NCI-H2227 (cell line): Measurements from ENCODE around the gene ALPG.
"Not testable (repeated sequence)": the region's sequence is repeated elsewhere in the genome, so short reads cannot be mapped to it uniquely, and the experiment has no call there.

Experiments
- DNase-seq: peaks from one replicate; lab custom pipeline; 2025; ENCODE audit not compliant: unreplicated experiment; lab: John Stamatoyannopoulos, UW

ALPG gene

GRCh38 chr2:232394431-232394830 lies 12.2 kb upstream of the ALPG start:
- not testable (repeated sequence) for DNase-seq

GRCh38 chr2:232395586-232395985 lies 11.1 kb upstream of the ALPG start:
- no peak for DNase-seq

DNA sequence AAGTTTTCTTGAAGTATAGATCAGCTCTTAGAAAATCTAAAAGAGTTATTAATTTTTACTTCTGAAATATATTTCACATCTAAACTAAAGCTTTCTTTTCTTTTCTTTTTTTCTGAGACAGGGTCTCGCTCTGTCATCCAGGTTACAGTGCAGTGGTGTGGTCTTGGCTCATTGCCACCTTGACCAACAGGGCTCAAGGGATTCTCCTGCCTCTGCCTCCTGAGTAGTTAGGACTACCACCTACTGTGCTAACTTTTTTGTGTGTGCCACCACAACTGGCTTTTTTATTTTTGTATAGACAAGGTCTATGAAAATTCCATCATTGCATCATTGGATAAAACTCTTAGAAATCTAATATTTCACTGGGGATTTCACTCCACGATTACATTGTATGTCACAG lies 10.0 kb upstream of the ALPG start:
- no peak for DNase-seq

GRCh38 chr2:232398293-232399034 lies 8.2 kb upstream of the ALPG start:
- DNase-seq, result no peak

DNA sequence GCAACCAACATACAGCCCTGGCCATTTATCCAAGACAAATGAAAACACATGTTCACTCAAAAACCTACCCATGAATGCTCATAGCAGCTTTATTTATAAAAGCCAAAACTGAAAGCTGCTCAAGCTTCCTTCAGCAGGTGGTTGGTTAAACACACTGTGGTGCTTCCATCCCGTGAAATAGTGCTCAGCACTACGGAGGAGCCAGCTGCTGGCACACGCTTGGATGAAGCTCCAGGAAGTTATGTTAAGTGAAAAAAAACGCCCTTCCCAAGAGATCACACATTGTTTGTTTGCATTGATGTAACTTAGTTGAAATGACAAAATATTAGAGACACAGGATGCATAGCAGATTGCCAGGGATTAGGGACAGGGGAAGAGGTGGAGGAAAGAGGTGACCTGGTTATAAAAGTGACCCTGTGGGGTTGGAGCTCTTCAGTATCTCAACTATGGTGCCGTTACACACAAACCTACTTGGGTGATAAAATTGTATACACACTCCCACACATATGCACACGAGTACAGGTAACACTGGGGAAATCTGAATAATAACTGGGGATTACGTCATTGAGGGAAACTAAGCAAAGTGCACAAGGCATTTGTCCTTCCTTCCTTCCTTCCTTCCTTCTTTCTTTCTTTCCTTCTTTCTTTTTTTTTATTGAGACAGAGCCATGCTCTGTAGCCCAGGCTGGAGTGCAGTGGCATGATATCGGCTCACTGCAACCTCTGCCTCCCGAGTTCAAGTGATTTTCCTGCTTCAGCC lies 6.2 kb upstream of the ALPG start:
- DNase-seq, result no peak

DNA sequence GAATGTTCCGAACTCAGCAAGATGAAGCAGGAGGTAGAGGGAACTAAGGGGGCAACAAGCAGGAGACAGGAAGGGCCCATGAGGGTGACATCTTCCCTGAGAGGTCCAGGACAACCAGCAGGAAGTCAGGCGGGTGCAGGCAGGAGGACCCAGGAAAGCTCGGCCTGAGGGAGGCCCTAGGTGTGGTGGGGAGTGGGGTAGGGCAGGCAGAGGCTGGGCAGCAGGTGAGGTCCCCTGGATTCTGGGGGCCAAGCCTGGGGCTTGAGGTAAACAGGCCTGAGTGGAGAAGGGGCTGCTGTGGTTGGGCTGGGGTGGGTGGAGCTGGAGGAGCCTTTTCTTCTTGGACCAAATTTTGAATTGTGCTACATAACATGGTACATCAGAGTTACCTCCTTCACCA lies 4.1 kb upstream of the ALPG start:
- no peak for DNase-seq

- DNase-seq, result no peak
Observed at GRCh38 chr2:232405943-232406510, 617 bp upstream of the ALPG start.

DNA sequence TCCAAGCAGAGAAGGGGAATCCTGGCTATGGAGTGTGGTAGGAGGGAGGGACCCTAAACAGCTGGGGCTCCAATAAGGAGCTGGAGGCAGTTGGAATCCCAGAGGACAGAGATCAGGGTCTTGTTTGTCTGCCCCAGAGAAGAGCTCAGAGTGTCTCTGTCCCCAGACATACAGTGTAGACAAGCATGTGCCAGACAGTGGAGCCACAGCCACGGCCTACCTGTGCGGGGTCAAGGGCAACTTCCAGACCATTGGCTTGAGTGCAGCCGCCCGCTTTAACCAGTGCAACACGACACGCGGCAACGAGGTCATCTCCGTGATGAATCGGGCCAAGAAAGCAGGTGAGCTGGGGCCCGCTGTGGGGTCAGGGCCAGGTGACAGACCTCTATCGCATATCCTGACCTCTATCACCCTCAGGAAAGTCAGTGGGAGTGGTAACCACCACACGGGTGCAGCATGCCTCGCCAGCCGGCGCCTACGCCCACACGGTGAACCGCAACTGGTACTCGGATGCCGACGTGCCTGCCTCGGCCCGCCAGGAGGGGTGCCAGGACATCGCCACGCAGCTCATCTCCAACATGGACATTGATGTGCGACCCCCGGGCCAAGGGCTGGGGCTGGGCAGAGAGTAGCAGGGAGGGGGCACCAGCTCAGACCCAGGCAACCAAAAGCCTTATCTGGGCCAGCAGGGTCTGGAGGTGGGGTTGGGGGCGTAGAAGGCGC lies 945 bp downstream of the ALPG start:
- not testable (repeated sequence) for DNase-seq

DNA sequence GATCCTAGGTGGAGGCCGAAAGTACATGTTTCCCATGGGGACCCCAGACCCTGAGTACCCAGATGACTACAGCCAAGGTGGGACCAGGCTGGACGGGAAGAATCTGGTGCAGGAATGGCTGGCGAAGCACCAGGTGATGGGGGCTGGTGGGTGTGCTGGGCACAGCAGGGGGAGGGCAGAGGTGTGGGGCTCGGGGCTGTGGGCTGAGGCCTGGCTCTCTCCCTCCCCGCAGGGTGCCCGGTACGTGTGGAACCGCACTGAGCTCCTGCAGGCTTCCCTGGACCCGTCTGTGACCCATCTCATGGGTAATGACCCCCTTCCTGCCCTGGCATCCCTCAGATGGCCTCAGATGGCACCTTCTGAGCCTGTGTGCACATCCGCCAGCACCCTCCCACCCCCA lies 1.6 kb downstream of the ALPG start:
- not testable (repeated sequence) for DNase-seq

DNA sequence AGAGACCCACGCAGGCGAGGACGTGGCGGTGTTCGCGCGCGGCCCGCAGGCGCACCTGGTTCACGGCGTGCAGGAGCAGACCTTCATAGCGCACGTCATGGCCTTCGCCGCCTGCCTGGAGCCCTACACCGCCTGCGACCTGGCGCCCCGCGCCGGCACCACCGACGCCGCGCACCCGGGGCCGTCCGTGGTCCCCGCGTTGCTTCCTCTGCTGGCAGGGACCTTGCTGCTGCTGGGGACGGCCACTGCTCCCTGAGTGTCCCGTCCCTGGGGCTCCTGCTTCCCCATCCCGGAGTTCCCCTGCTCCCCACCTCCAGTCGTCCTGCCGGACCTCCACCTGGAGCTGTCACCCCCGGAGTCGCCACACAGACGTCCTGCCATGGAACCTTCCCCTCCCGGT lies 3.0 kb downstream of the ALPG start:
- DNase-seq, result not testable (repeated sequence)

- DNase-seq, result no peak
Observed at GRCh38 chr2:232410238-232410900, 3.7 kb downstream of the ALPG start.

- no peak for DNase-seq
Observed at GRCh38 chr2:232411901-232412629, 5.4 kb downstream of the ALPG start.

DNA sequence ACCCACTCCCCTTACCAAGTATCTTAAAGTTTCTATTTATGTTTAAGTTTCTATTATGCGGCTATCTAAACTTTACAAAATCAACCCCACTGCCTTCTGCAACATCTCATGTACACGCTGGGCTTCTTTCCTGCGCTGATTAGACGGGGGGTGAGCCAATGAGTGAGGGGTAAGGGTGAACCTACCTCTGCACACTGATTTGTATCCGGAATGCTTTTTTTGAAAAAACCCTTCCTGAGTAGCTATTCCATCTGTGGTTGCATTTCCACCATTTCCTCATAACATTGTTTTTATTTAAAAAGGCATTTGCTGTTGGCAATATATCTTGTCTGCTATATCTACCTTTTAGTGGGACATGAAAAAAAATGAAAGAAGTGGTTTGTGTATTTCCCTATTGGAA lies 6.3 kb downstream of the ALPG start:
- no peak for DNase-seq

DNA sequence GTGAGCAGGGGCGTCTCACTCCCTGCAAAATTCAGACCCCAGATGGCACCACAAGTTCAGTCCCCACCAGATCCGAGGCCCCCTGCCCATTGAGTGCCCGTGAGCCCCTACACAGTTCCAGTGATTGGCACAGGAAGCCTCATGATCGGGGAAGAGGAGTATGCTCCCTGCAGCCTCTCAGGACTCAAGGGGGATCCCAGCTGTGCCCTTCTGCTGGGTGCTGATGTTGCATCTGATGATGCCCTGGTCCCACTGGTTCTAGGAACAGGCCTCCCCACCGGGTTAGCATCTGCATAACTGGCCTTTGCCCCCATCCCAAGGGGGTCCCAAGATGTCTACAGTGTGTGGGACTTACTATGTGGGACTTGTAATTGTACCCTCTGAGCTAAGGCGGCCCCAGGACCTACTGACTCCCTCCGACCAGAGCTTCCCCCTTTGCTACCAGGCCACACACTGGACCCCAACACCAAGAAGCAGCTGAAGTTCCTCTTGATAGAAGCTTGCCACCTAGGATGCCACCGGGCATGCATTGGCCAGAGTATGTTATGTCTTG lies 8.6 kb downstream of the ALPG start:
- DNase-seq, result no peak

- DNase-seq, result no peak
Observed at GRCh38 chr2:232415736-232416520, 9.3 kb downstream of the ALPG start.

DNA sequence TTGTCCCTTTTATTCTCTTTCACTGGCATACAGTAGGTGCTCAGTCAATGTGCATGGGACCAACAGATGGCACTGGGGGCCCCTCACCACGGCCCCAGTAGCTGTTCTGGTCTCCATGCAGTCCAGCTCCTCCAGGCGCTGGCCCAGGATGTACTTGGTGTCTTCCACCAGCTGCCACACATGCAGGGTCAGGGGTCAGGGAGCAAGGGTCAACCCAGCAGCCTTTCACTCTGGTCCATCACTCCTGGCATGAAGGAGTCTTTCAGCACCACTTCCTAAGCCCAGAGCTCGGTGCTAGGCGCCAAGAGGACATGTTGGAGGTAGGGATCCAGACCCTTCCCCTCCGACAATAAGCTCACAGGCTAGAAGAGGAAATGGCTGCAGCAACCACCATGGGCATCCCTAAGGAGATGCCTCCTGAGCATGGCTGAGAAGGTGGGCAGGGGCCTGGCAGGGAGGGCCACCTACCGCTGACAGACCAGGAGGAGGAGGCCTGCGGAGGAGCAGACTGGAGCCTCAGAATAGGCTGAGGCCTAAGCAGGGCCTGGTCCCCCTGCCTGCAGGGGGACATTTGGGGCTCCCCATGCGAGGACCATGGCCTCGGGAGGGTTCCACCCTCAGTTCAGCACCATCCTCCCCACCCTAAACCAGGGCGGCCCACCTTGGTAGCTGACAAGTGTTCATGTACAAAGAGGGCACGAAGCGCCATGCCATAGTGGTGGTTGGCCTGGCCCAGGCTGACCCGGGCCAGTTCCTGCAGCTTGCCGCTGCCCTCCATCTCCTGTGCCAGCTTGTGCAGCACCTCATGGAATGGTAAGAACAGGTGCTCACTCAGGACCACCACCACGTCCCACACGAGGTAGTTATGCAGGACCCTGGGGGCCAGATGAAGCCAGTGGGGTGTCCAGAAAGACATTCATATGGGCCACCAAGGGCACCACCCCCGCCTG lies 10.2 kb downstream of the ALPG start:
- no peak for DNase-seq

GRCh38 chr2:232417489-232417888 lies 10.8 kb downstream of the ALPG start:
- DNase-seq, result no peak

GRCh38 chr2:232418056-232418455 lies 11.4 kb downstream of the ALPG start:
- no peak for DNase-seq
